ENCODE data around the gene EHD4.

EHD4 gene

DNA sequence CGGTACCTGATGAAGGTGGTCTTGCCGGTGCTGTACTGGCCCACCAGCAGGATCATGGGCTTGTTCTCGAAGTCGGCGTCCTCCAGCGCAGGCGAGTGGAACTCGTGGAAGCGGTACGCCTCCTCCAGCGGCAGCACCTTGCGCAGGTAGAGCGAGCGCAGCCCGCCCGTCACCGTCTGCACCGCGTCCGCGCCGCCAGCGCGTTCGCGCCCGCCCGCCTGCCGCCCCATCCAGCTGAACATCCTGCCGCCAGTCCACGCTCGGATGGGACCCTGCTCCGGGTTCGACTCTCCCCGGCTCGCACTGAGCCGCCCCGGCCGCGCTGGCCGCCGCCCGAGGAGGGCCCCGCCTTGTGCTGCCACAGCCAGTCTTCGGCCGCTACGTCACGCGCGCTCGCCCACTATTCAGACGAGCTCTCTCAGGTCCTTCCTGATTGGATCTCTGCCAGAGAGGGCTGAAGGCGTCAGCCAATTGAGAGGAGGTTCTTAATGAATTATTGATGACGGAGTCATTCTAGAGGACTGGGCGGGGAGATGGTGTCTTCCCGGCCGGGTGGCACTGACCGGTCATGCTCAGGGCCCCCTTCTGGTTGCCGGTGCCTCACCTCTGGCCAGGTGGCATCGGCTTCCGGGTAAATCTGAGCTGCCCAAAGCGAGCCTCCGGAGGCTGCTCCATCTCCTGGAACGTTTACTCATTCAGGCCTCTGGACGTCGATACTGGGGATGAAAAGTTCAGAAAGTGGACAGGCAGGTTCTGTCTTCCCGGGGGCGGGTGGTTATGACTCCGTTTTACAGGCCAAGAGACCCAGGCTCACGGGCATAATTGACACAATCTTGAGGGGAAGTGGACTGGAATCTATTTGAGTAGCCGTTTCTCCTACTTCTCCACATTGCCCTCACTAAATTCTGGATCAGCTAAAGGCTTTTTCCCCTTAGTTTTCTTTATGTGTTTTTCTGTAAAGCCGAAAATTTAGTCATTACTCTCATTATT is at the start of gene EHD4:
EHD4 (minus strand) TSS at position 305 of the 990 bp plus-strand sequence; CDS start at position 242, 63 bp downstream.
- TF ChIP-seq GATA3 (IDR thresholded peaks at IDR 0.05; ENCODE audit: low read depth, low read length): no peak
- no peak for TF ChIP-seq GATA2 (IDR thresholded peaks at IDR 0.05; ENCODE audit: low read depth, low read length)

- TF ChIP-seq GATA2 (IDR thresholded peaks at IDR 0.05; ENCODE audit: low read depth, low read length) (no peak), GATA3 (IDR thresholded peaks at IDR 0.05; ENCODE audit: low read depth, low read length) (no peak)
Measured at GRCh38 chr15:42021593-42021992, 49.2 kb upstream of the EHD4 start.

DNA sequence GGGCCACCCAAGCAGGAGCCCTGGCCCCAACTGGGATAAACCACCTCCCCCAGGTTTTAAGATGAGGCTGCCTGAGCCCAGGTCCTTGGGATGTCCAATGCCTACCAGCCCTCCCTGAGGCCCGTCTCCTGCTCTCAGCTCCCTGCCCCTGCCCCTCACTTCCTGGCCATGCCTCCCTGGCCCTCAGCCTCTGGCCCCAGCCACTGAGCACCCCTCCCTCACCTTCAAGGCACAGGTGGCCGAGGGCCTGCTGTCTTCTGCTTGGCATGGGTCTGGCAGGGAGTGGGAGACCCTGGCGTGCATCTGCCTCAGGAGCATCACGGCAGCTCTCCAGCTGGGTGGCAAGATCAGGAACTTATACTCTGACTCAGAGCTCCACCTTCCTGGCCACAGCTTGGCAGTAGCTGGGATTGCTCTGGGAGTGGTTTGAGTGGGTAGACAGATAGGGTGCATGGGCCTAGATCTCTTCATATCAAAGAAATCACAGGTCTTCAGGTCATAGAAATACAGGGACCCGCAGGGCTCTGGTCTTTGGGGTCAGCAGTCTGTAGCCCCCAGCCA is 48.4 kb upstream of the EHD4 start, which contains the start of gene PLA2G4E:
PLA2G4E (minus strand) TSS at position 330 of the 561 bp plus-strand sequence; CDS start at position 318, 12 bp downstream.
- TF ChIP-seq GATA3 (IDR thresholded peaks at IDR 0.05; ENCODE audit: low read depth, low read length) (no peak), GATA2 (IDR thresholded peaks at IDR 0.05; ENCODE audit: low read depth, low read length) (no peak)

GRCh38 chr15:42018306-42019224 is 46.2 kb upstream of the EHD4 start:
- peak; percentile 64 for TF ChIP-seq GATA2 (IDR thresholded peaks at IDR 0.05; ENCODE audit: low read depth, low read length)
- TF ChIP-seq GATA3 (IDR thresholded peaks at IDR 0.05; ENCODE audit: low read depth, low read length): no peak

DNA sequence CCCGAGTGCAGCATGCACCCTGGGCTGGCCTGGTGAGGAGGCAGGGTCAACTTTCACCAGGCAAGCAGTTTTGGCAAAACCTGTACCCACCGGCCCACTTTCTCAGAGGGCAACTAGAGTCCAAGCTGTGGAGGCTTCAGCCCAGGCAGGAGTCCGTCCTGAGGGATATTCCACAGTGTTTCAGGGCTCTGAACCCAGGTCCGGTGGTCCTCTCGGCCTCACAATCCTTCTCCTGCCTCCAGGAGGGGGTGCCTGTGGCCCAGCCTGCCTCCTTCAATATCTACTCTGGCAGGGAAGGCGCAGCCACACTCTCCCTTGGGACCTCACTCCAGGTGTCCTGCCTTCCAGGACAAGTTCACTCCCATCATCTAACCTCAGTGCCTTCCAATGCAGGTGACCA is 44.6 kb upstream of the EHD4 start:
- TF ChIP-seq GATA3 (IDR thresholded peaks at IDR 0.05; ENCODE audit: low read depth, low read length) (no peak), GATA2 (IDR thresholded peaks at IDR 0.05; ENCODE audit: low read depth, low read length) (no peak)

GRCh38 chr15:42014406-42014805 is 42.0 kb upstream of the EHD4 start:
- no peak for TF ChIP-seq GATA2 (IDR thresholded peaks at IDR 0.05; ENCODE audit: low read depth, low read length)
- TF ChIP-seq GATA3 (IDR thresholded peaks at IDR 0.05; ENCODE audit: low read depth, low read length): no peak

DNA sequence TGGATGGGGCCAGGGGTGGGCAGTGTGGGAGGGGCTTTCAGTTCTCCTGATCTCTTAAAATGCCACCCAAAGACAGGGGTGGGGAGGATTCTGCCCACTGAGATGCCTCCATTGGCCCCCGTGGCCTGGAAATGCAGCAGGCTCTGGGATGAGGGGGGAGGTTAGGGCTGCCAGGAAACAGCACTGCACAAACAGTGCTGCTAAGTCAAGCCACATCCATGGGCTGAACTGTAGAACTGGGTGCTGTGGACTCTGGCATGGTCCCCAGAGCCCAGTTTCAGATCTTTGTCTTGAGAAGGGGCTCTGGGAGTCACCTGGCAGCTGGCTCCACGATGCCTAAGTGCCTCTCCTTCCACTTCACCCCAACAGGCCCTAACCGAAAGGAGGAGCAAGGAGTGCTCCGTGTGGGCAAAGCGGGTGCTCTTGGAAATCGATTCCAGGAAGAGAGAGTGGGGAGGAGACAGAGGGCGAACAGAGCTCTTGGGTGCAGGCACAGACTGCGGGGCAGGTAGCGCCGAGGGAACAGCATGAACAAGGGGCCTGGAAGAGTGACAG is 40.6 kb upstream of the EHD4 start:
- TF ChIP-seq GATA2 (IDR thresholded peaks at IDR 0.05; ENCODE audit: low read depth, low read length): no peak
- TF ChIP-seq GATA3 (IDR thresholded peaks at IDR 0.05; ENCODE audit: low read depth, low read length): no peak

DNA sequence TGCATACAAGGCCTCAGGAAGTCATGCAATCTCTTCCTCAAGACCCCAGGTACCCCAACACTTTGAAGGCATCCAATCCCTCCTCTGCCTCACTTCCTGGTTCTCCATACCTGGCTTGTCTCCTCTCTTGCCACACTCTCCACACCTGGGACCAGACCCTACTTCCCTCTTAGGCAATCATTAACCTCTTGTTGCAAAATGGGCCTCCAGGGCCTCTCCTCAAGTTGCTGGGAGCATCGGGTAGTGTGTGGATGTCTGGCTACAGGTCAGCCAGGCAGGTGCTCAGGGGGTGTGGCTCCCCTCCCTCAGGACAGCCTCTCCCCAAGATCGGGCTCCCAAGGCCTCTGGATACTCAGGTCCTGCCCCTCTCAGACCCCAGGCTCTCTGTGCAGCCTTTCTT is 39.9 kb upstream of the EHD4 start:
- TF ChIP-seq GATA3 (IDR thresholded peaks at IDR 0.05; ENCODE audit: low read depth, low read length): no peak
- no peak for TF ChIP-seq GATA2 (IDR thresholded peaks at IDR 0.05; ENCODE audit: low read depth, low read length)

DNA sequence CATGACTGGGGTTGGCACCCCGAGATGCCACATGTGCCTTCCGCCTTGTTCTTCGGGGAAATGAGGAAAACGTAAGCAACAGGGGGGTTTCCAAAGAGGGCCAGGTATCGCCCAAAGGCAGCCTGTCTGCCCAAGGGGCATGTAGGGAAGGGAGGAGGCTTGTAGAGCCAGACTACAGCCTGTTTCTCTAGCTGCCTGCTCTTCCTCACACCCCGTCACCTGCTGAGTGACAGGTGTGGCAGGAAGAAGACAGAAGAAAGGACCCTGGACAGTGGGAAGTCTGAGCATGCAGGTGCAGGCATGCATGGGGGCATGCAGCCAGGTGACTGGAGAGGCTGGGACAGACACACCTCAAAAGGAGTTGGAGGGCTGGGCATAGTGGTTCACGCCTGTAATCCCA is 38.7 kb upstream of the EHD4 start:
- TF ChIP-seq GATA2 (IDR thresholded peaks at IDR 0.05; ENCODE audit: low read depth, low read length): no peak
- no peak for TF ChIP-seq GATA3 (IDR thresholded peaks at IDR 0.05; ENCODE audit: low read depth, low read length)

- no peak for TF ChIP-seq GATA3 (IDR thresholded peaks at IDR 0.05; ENCODE audit: low read depth, low read length)
- no peak for TF ChIP-seq GATA2 (IDR thresholded peaks at IDR 0.05; ENCODE audit: low read depth, low read length)
Measured at GRCh38 chr15:42010434-42010833, 38.1 kb upstream of the EHD4 start.

DNA sequence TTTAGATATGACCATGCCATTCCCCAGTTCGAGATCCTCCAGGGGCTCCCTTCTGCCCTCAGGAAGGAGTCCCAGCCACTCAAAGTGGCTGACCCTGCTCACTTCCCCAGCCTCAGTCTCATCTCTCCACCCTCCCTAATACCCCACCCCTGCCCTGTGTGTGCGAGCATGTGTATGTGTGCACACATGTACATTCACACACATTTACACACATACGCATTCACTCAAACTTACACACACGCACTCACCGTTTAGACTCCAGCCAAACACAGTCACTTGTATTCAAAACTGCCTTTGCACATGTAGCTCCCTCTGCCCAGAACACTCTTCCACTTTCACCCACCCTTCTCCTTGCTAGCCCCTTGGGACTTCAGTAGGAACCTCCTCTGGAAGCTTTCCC is 37.1 kb upstream of the EHD4 start:
- TF ChIP-seq GATA3 (IDR thresholded peaks at IDR 0.05; ENCODE audit: low read depth, low read length): no peak
- no peak for TF ChIP-seq GATA2 (IDR thresholded peaks at IDR 0.05; ENCODE audit: low read depth, low read length)

DNA sequence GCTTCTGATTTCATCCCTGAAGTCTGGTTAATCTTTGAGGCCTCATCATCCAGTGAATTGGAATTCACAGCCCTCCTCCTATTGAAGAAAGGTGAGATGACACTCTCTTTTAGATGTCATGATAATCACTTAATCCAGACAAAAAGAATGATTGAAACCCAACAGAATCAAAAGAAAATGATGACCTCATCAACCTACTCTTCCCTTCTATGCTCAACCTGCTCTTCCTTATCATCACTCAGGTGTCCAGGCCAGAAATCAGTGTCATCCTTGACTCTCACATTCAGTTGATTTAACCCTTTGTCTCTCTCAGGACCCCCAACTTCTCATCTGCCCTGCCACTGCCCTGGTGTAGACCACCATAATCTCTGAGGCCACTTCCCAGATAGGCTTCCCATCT is 36.7 kb upstream of the EHD4 start:
- no peak for TF ChIP-seq GATA3 (IDR thresholded peaks at IDR 0.05; ENCODE audit: low read depth, low read length)
- TF ChIP-seq GATA2 (IDR thresholded peaks at IDR 0.05; ENCODE audit: low read depth, low read length): no peak

GRCh38 chr15:42007386-42007785 is 35.0 kb upstream of the EHD4 start:
- no peak for TF ChIP-seq GATA2 (IDR thresholded peaks at IDR 0.05; ENCODE audit: low read depth, low read length)
- no peak for TF ChIP-seq GATA3 (IDR thresholded peaks at IDR 0.05; ENCODE audit: low read depth, low read length)
